ENCODE results near the gene MYL12A. TPM values are rescaled to one million over a fixed set of nuclear protein-coding genes. Genes with fewer than 3 reads are reported as not detected.

Gene MYL12A
- total RNA-seq, 1 experiment from 2014 or later, result 329 TPM

GRCh38 chr18:3260995-3261372, 13.4 kb downstream of the MYL12A start:
- no TSS peak for BruUV-seq (replicated peaks)
- ChIA-PET CTCF (no interaction called here), POLR2A (ENCODE audit: unreplicated experiment) (interaction anchor here (0.7 to 1.0 kb wide), 4 partner anchors 10 to 358 kb away, joined by 3 to 9 read pairs (median 5); no protein-coding TSS in a partner anchor)
- intact Hi-C loops (cut with micrococcal nuclease), result loop anchor here (1.0 to 5.0 kb wide), 2 partner anchors 14 to 341 kb away; partner anchors contain the start of gene MYL12A
- Histone ChIP-seq H3K27me3 (ENCODE audit: low read length) (no peaks in the 10 kb centered on the region), H3K4me2 (ENCODE audit: low read length) (peak overlapping the region; percentile 86), H3K9ac (ENCODE audit: low read length) (peak overlapping the region; percentile 97), H3K9me3 (ENCODE audit: low read length) (no peaks in the 10 kb centered on the region), H3F3A (ENCODE audit: low read length, unreplicated experiment) (peaks cover 6% of the 10 kb centered on the region), H3K36me3 (ENCODE audit: low read depth, low read length) (peaks cover 16% of the 10 kb centered on the region), H3K27ac (ENCODE audit: low read length) (peak overlapping the region; percentile 87), H3K4me3 (ENCODE audit: low read length) (peak overlapping the region; percentile 86), H4K20me1 (ENCODE audit: low read length) (peaks cover 35% of the 10 kb centered on the region), H2AFZ (ENCODE audit: low read length) (peak overlapping the region; percentile 89), H3K79me2 (ENCODE audit: low read length) (peaks cover 70% of the 10 kb centered on the region), H3K9me2 (replicated peaks; ENCODE audit: low read length) (no peaks in the 10 kb centered on the region), H3K4me1 (ENCODE audit: insufficient read depth, low read length) (peaks cover 53% of the 10 kb centered on the region)
- DNase-seq (no peak), ATAC-seq (no peak)
- TF ChIP-seq EZH2phosphoT487 (IDR thresholded peaks at IDR 0.05; ENCODE audit: borderline replicate concordance, low read length) (no peak), CTCF (conservative IDR thresholded peaks at IDR 0.05; ENCODE audit: low read depth, low read length) (no peak), EZH2 (IDR thresholded peaks at IDR 0.05; ENCODE audit: low read length, unreplicated experiment) (no peak)

GRCh38 chr18:3261373-3262233, 14.0 kb downstream of the MYL12A start, which contains the start of gene MYL12B:
TSS of gene MYL12B (plus strand) at chr18:3262133. CDS start at chr18:3272899, 10,766 bp downstream.
- TF ChIP-seq EZH2 (IDR thresholded peaks at IDR 0.05; ENCODE audit: low read length, unreplicated experiment) (no peak), EZH2phosphoT487 (IDR thresholded peaks at IDR 0.05; ENCODE audit: borderline replicate concordance, low read length) (0 out of 2 replicates have a peak, but pooled peaks have one; percentile 68)
- H2AFZ ChIP-seq (ENCODE audit: low read length), result peak within 1 kb of the TSS; percentile 89
- peak within 1 kb of the TSS; percentile 97 for H3K9ac ChIP-seq (ENCODE audit: low read length)
- no peaks in the 10 kb centered on the region for H3K27me3 ChIP-seq (ENCODE audit: low read length)
- peak within 1 kb of the TSS; percentile 86 for H3K4me3 ChIP-seq (ENCODE audit: low read length)
- peaks cover 76% of the 10 kb centered on the region for H3K79me2 ChIP-seq (ENCODE audit: low read length)
- H4K20me1 ChIP-seq (ENCODE audit: low read length), result peaks cover 41% of the 10 kb centered on the region
- CTCF ChIA-PET, result no interaction called here
- peak within 1 kb of the TSS; percentile 86 for H3K4me2 ChIP-seq (ENCODE audit: low read length)
- H3K4me1 ChIP-seq (ENCODE audit: insufficient read depth, low read length), result peaks cover 51% of the 10 kb centered on the region
- no peaks in the 10 kb centered on the region for H3K9me2 ChIP-seq (replicated peaks; ENCODE audit: low read length)
- H3K36me3 ChIP-seq (ENCODE audit: low read depth, low read length), result peaks cover 13% of the 10 kb centered on the region
- DNase-seq, result peak; percentile 83
- intact Hi-C loops (cut with micrococcal nuclease), result loop anchor here (1.0 to 5.0 kb wide), 2 partner anchors 14 to 341 kb away; partner anchors contain the start of gene MYL12A
- peak within 1 kb of the TSS; percentile 87 for H3K27ac ChIP-seq (ENCODE audit: low read length)
- peak; percentile 66 for ATAC-seq
- H3K9me3 ChIP-seq (ENCODE audit: low read length), result no peaks in the 10 kb centered on the region
- TSS peak; percentile 83 for BruUV-seq (replicated peaks)
- POLR2A ChIA-PET (ENCODE audit: unreplicated experiment), result interaction anchor here (0.7 to 1.0 kb wide), 4 partner anchors 10 to 332 kb away, joined by 3 to 9 read pairs (median 5); no protein-coding TSS in a partner anchor
- no peaks in the 10 kb centered on the region for H3F3A ChIP-seq (ENCODE audit: low read length, unreplicated experiment)
